Activated CD8-positive, alpha-beta T cell treated with anti-CD3 and anti-CD28 coated beads for 36 hours (primary cell): ENCODE data around the gene RFK. TPM values are rescaled to one million over a fixed set of nuclear protein-coding genes. Genes with fewer than 3 reads are reported as not detected.
"Not testable (repeated sequence)": the region's sequence is repeated elsewhere in the genome, so short reads cannot be mapped to it uniquely, and the experiment has no call there.

ENCODE experiments used
- ATAC-seq: fragments of 200-7000 bp; cut with Tn5 transposase; one replicate; pipeline ENCODE4 v1.10.0; 2021; ENCODE audit warnings: mild to moderate bottlenecking, moderate library complexity
- CTCF ChIA-PET: fragments of 350-600 bp; sonication (Branson Sonifier 250); formaldehyde crosslinking; loops from one replicate; lab custom pipeline; 2021; ENCODE audit warnings: antibody characterized with exemption; lab: Charles Lee
- POLR2A ChIA-PET: fragments of 350-600 bp; sonication (Branson Sonifier 250); formaldehyde crosslinking; loops from one replicate; lab custom pipeline; 2021; ENCODE audit warnings: antibody characterized with exemption; lab: Charles Lee
- DNase-seq: peaks from one replicate; pipeline ENCODE4 v3.0.0-alpha.2; 2020
- H3K27ac Mint-ChIP-seq: one replicate; pipeline ENCODE4 v1.8.0; 2021; ENCODE audit warnings: mild to moderate bottlenecking, mixed read lengths
- H3K27me3 Mint-ChIP-seq: one replicate; pipeline ENCODE4 v1.8.0; 2021; ENCODE audit warnings: mixed read lengths
- H3K36me3 Mint-ChIP-seq: one replicate; pipeline ENCODE4 v1.8.0; 2021; ENCODE audit warnings: low read depth, mixed read lengths
- H3K4me1 Mint-ChIP-seq: one replicate; pipeline ENCODE4 v1.8.0; 2021; ENCODE audit warnings: low read depth, mixed read lengths
- H3K4me3 Mint-ChIP-seq: one replicate; pipeline ENCODE4 v1.8.0; 2021; ENCODE audit warnings: mild to moderate bottlenecking, moderate library complexity, mixed read lengths
- H3K9me3 Mint-ChIP-seq: one replicate; pipeline ENCODE4 v1.8.0; 2021; ENCODE audit warnings: mixed read lengths
- CTCF ChIP-seq: fragments of 200-600 bp; IDR thresholded peaks from one replicate; pipeline ENCODE4 v1.8.0; 2022; ENCODE audit warnings: antibody characterized with exemption, mild to moderate bottlenecking
- intact Hi-C: fragments of 100-400 bp; cut with micrococcal nuclease; formaldehyde crosslinking; loops from one replicate; pipeline ENCODE4 v1.10.0; 2022
- total RNA-seq, 2 experiments: library from RNA; stranded (reverse); gene quantifications; one replicate each; pipeline ENCODE4 v1.2.3, GENCODE V29; 2021

Gene RFK
- total RNA-seq, result 1 to 10 TPM; 6.4 to 9.3 TPM

- ATAC-seq (peak; percentile 89), DNase-seq (peak; percentile 92)
- H3K9me3 Mint-ChIP-seq, result peaks cover 7% of the 10 kb centered on the region
- H3K27me3 Mint-ChIP-seq, result no peaks in the 10 kb centered on the region
- H3K27ac Mint-ChIP-seq, result peak within 1 kb of the TSS; percentile 94
- peaks cover 27% of the 10 kb centered on the region for H3K4me1 Mint-ChIP-seq
- CTCF ChIA-PET, result interaction anchor here (0.7 to 4.2 kb wide), 18 partner anchors 8 to 309 kb away, joined by 3 to 22 read pairs (median 4); partner anchors contain the start of gene GCNT1
- POLR2A ChIA-PET, result interaction anchor here (0.6 to 1.3 kb wide), 8 partner anchors 10 to 317 kb away, joined by 3 to 7 read pairs (median 3); partner anchors contain the start of gene GCNT1
- intact Hi-C loops, result no loop called here
- peak; percentile 29 for TF ChIP-seq CTCF
- peak within 1 kb of the TSS; percentile 85 for H3K4me3 Mint-ChIP-seq
- H3K36me3 Mint-ChIP-seq, result peaks cover 23% of the 10 kb centered on the region
These were observed at the start of gene RFK for GRCh38 chr9:76394195-76394959. RFK (minus strand) TSS chr9:76394426; CDS start chr9:76394171, 255 bp downstream.

GRCh38 chr9:76443887-76444286 lies 49.7 kb upstream of the RFK start:
- Mint-ChIP-seq H3K9me3 (peaks cover 3% of the 10 kb centered on the region), H3K36me3 (peaks cover 1% of the 10 kb centered on the region), H3K27ac (no peak overlapping the region), H3K4me1 (peaks cover 33% of the 10 kb centered on the region), H3K4me3 (peak overlapping the region; percentile 33), H3K27me3 (peaks cover 3% of the 10 kb centered on the region)
- intact Hi-C loops, result no loop called here
- ChIA-PET POLR2A (no interaction called here), CTCF (interaction anchor here (0.6 to 2.3 kb wide), 3 partner anchors 215 to 262 kb away, joined by 3 to 12 read pairs (median 3); no protein-coding TSS in a partner anchor)
- TF ChIP-seq CTCF, result no peak
- DNase-seq, result no peak
- ATAC-seq, result no peak

- DNase-seq, result peak; percentile 67
- no peak for TF ChIP-seq CTCF
- ChIA-PET POLR2A (interaction anchor here (0.9 kb wide), 1 partner anchor 15 kb away, joined by 3 read pairs; no protein-coding TSS in a partner anchor), CTCF (interaction anchor here (0.7 to 3.0 kb wide), 8 partner anchors 10 to 263 kb away, joined by 3 to 13 read pairs (median 4); partner anchors contain the start of gene RFK)
- intact Hi-C loops, result no loop called here
- H3K27me3 Mint-ChIP-seq, result peaks cover 3% of the 10 kb centered on the region
- peaks cover 1% of the 10 kb centered on the region for H3K36me3 Mint-ChIP-seq
- H3K9me3 Mint-ChIP-seq, result peaks cover 3% of the 10 kb centered on the region
- H3K4me3 Mint-ChIP-seq, result peak overlapping the region; percentile 61
- H3K4me1 Mint-ChIP-seq, result peaks cover 46% of the 10 kb centered on the region
- ATAC-seq, result peak; percentile 82
- peak overlapping the region; percentile 87 for H3K27ac Mint-ChIP-seq
These were observed 47.5 kb upstream of the RFK start for GRCh38 chr9:76441551-76442322.

GRCh38 chr9:76438841-76439588 lies 44.8 kb upstream of the RFK start:
- H3K4me3 Mint-ChIP-seq, result no peak overlapping the region
- peaks cover 1% of the 10 kb centered on the region for H3K36me3 Mint-ChIP-seq
- H3K27me3 Mint-ChIP-seq, result peaks cover 3% of the 10 kb centered on the region
- POLR2A ChIA-PET, result interaction anchor here (0.6 to 1.4 kb wide), 6 partner anchors 12 to 1503 kb away, joined by 3 to 4 read pairs (median 3); partner anchors contain the start of gene RFK
- peaks cover 37% of the 10 kb centered on the region for H3K4me1 Mint-ChIP-seq
- intact Hi-C loops, result loop anchor here (2.0 to 10.0 kb wide), 3 partner anchors 14 to 136 kb away; no protein-coding TSS in a partner anchor
- no peak for TF ChIP-seq CTCF
- peak; percentile 65 for ATAC-seq
- H3K27ac Mint-ChIP-seq, result peak overlapping the region; percentile 69
- DNase-seq, result peak; percentile 56
- CTCF ChIA-PET, result interaction anchor here (1.2 to 2.8 kb wide), 6 partner anchors 8 to 219 kb away, joined by 3 to 12 read pairs (median 4); partner anchors contain the start of gene RFK
- peaks cover 3% of the 10 kb centered on the region for H3K9me3 Mint-ChIP-seq

GRCh38 chr9:76437017-76437699 lies 42.9 kb upstream of the RFK start:
- H3K27me3 Mint-ChIP-seq, POLR2A ChIA-PET, H3K36me3 Mint-ChIP-seq, ATAC-seq, H3K4me3 Mint-ChIP-seq, H3K9me3 Mint-ChIP-seq, DNase-seq: not testable (repeated sequence)
- H3K27ac Mint-ChIP-seq, result peak overlapping the region; percentile 35
- H3K4me1 Mint-ChIP-seq, result peaks cover 39% of the 10 kb centered on the region
- CTCF ChIA-PET, result interaction anchor here (1.5 to 2.8 kb wide), 2 partner anchors 17 to 43 kb away, joined by 4 to 12 read pairs; partner anchors contain the start of gene RFK
- intact Hi-C loops, result loop anchor here (10.0 kb wide), 1 partner anchor 138 kb away; no protein-coding TSS in a partner anchor

GRCh38 chr9:76434897-76435296 lies 40.7 kb upstream of the RFK start:
- DNase-seq, H3K4me3 Mint-ChIP-seq, H3K27ac Mint-ChIP-seq, H3K27me3 Mint-ChIP-seq, ATAC-seq, POLR2A ChIA-PET, H3K9me3 Mint-ChIP-seq, H3K36me3 Mint-ChIP-seq: not testable (repeated sequence)
- H3K4me1 Mint-ChIP-seq, result peaks cover 23% of the 10 kb centered on the region
- CTCF ChIA-PET, result interaction anchor here (1.1 kb wide), 1 partner anchor 41 kb away, joined by 3 read pairs; the partner anchor contains the start of gene RFK
- intact Hi-C loops, result loop anchor here (10.0 kb wide), 1 partner anchor 140 kb away; no protein-coding TSS in a partner anchor
